ENCODE results near the gene PRR36.

PRR36 gene

GRCh38 chr19:7917267-7918061 lies 43.3 kb upstream of the PRR36 start:
- H3K4me2 ChIP-seq (ENCODE audit: low read length): peak overlapping the region; percentile 61
- H3K4me3 ChIP-seq (ENCODE audit: low read depth, low read length): peak overlapping the region; percentile 45
- H3K9me3 ChIP-seq (ENCODE audit: control insufficient read depth, low read length): no peaks in the 10 kb centered on the region
- H3K27me3 ChIP-seq (ENCODE audit: control insufficient read depth, insufficient read depth, low read length): no peaks in the 10 kb centered on the region
- peaks cover 3% of the 10 kb centered on the region for H3K4me1 ChIP-seq
- no peaks in the 10 kb centered on the region for H3K36me3 ChIP-seq (ENCODE audit: control insufficient read depth, insufficient read depth, low read length)
- H3K9ac ChIP-seq: peak overlapping the region; percentile 17
- peak overlapping the region; percentile 65 for H2AFZ ChIP-seq
- H3K79me2 ChIP-seq: no peaks in the 10 kb centered on the region
- peak overlapping the region; percentile 83 for H3K27ac ChIP-seq
- TF ChIP-seq CTCF (IDR thresholded peaks at IDR 0.05): peak; percentile 70

GRCh38 chr19:7916955-7917266 lies 42.7 kb upstream of the PRR36 start:
- peak overlapping the region; percentile 83 for H3K27ac ChIP-seq
- no peaks in the 10 kb centered on the region for H3K27me3 ChIP-seq (ENCODE audit: control insufficient read depth, insufficient read depth, low read length)
- H3K9me3 ChIP-seq (ENCODE audit: control insufficient read depth, low read length): no peaks in the 10 kb centered on the region
- H3K4me3 ChIP-seq (ENCODE audit: low read depth, low read length): peak overlapping the region; percentile 45
- H3K79me2 ChIP-seq: no peaks in the 10 kb centered on the region
- peak overlapping the region; percentile 61 for H3K4me2 ChIP-seq (ENCODE audit: low read length)
- H3K4me1 ChIP-seq: peaks cover 3% of the 10 kb centered on the region
- TF ChIP-seq CTCF (IDR thresholded peaks at IDR 0.05): no peak
- H3K36me3 ChIP-seq (ENCODE audit: control insufficient read depth, insufficient read depth, low read length): no peaks in the 10 kb centered on the region
- peak overlapping the region; percentile 17 for H3K9ac ChIP-seq
- H2AFZ ChIP-seq: peak overlapping the region; percentile 65

GRCh38 chr19:7916103-7916954 lies 42.1 kb upstream of the PRR36 start:
- Histone ChIP-seq H3K4me2 (ENCODE audit: low read length) (peak overlapping the region; percentile 61), H3K27me3 (ENCODE audit: control insufficient read depth, insufficient read depth, low read length) (no peaks in the 10 kb centered on the region), H2AFZ (peak overlapping the region; percentile 65), H3K36me3 (ENCODE audit: control insufficient read depth, insufficient read depth, low read length) (no peaks in the 10 kb centered on the region), H3K4me3 (ENCODE audit: low read depth, low read length) (peak overlapping the region; percentile 47), H3K79me2 (no peaks in the 10 kb centered on the region), H3K9me3 (ENCODE audit: control insufficient read depth, low read length) (no peaks in the 10 kb centered on the region), H3K9ac (peak overlapping the region; percentile 42), H3K4me1 (peaks cover 3% of the 10 kb centered on the region), H3K27ac (peak overlapping the region; percentile 83)
- TF ChIP-seq CTCF (IDR thresholded peaks at IDR 0.05): no peak

- H2AFZ ChIP-seq: peak overlapping the region; percentile 65
- H3K4me2 ChIP-seq (ENCODE audit: low read length): peak overlapping the region; percentile 61
- H3K4me3 ChIP-seq (ENCODE audit: low read depth, low read length): peak overlapping the region; percentile 47
- H3K27me3 ChIP-seq (ENCODE audit: control insufficient read depth, insufficient read depth, low read length): no peaks in the 10 kb centered on the region
- H3K79me2 ChIP-seq: no peaks in the 10 kb centered on the region
- peak overlapping the region; percentile 42 for H3K9ac ChIP-seq
- peak overlapping the region; percentile 83 for H3K27ac ChIP-seq
- H3K9me3 ChIP-seq (ENCODE audit: control insufficient read depth, low read length): no peaks in the 10 kb centered on the region
- no peak for TF ChIP-seq CTCF (IDR thresholded peaks at IDR 0.05)
- H3K36me3 ChIP-seq (ENCODE audit: control insufficient read depth, insufficient read depth, low read length): no peaks in the 10 kb centered on the region
- peaks cover 3% of the 10 kb centered on the region for H3K4me1 ChIP-seq
Measured at GRCh38 chr19:7915250-7916102, 41.3 kb upstream of the PRR36 start.

Data from parathyroid adenoma (tissue), 2 donors.